ENCODE measurements around the gene ZNF629.

The ZNF629 gene

GRCh38 chr16:30774367-30775130 lies 12.5 kb downstream of the ZNF629 start:
- in situ Hi-C loops (cut with HindIII; ENCODE audit: low pct_ligation_motif_present, low pct_unique_long_range_greater_than_20kb, low sequenced_read_pairs): loop anchor here (25.0 kb wide), 1 partner anchor 113 kb away; the partner anchor contains the start of genes BCL7C and CTF1
- no peak for DNase-seq

DNA sequence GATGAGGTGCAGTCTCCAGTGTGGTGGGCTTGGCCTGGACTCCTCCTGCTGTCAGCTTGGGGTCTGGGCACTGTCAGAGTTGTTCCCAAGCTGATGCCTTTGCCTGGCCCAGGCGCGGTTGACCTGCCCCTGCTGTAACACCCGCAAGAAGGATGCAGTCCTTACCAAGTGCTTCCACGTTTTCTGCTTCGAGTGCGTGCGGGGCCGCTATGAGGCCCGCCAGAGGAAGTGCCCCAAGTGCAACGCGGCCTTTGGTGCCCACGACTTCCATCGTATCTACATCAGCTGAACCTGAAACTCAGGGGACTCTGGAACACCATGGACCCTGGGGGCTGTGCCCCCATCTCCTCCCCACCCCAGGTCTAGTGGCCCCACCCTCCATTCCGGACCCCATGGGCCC lies 13.2 kb downstream of the ZNF629 start:
- in situ Hi-C loops (cut with HindIII; ENCODE audit: low pct_ligation_motif_present, low pct_unique_long_range_greater_than_20kb, low sequenced_read_pairs): no loop called here
- DNase-seq: no peak

DNA sequence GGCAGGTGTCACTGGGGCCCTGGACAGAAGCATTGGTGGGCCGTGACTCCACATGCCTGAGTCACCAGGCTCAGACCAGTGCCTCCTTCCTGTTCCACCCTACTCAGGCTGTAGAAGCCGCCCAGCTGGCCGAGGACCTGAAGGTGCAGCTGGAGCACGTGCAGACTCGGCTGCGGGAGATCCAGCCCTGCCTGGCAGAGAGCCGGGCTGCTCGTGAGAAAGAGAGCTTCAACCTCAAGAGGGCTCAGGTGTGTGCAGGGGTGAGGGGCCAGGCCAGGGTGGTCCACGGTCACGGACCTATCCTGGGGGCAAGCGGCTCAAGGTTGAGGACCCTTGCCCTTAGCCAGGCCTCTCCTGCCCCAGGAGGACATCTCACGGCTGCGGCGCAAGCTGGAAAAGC lies 15.3 kb downstream of the ZNF629 start:
- in situ Hi-C loops (cut with HindIII; ENCODE audit: low pct_ligation_motif_present, low pct_unique_long_range_greater_than_20kb, low sequenced_read_pairs): no loop called here

DNA sequence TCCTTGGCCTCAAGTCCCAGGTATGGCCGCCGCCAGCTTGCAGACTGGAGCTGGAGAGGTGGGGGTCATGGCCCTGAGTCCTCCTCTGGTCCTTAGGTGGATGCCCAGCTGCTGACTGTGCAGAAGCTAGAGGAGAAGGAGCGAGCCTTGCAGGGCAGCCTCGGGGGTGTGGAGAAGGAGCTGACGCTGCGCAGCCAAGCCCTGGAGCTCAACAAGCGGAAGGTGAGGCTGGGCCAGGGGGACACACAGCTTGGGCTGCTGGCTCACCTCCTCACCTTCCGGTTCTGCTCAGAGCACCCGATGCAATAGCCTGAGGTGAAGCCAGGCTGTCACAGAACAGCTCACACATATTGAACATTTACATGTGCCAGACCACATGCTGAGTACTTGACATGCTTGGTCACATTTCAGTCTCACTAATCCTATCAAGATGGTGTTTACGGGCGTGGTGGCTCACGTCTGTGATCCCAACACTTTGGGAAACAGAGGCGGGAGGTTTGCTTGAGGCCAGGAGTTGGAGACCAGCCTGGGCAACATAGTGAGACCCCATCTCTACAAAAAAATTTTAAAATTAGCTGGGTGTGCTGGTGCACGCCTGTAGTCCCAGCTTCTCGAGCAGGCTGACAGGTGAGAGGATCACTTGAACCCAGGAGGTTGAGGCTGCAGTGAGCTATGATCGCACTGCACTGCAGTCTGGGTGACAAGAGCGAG lies 17.5 kb downstream of the ZNF629 start:
- in situ Hi-C loops (cut with HindIII; ENCODE audit: low pct_ligation_motif_present, low pct_unique_long_range_greater_than_20kb, low sequenced_read_pairs): no loop called here
- DNase-seq: no peak

More for the DNA sequence above, 15.3 kb downstream of the ZNF629 start:
- no peak for DNase-seq

DNA sequence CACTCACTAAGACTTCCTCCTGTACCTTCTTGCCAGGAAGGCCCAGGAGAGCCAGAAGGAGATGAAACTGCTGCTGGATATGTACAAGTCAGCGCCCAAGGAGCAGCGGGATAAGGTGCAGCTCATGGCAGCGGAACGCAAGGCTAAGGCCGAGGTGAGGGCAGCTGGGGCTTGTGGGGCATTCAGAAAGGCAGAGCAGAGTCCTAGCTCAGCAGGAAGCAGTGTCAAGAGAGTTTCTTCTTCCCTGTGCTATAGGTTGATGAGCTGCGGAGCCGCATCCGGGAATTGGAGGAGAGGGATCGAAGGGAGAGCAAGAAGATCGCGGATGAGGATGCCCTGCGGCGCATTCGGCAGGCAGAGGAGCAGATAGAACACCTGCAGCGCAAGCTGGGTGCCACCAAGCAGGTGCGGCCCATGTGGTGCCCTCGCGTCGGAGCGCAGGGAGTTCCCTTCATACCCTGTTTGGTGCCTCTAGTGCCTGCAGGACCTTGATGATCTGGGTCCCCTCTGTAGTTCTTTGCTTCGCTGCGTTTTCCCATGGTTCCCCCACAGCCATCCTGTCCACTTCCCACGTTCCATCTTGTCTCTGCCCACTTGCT lies 18.3 kb downstream of the ZNF629 start:
- in situ Hi-C loops (cut with HindIII; ENCODE audit: low pct_ligation_motif_present, low pct_unique_long_range_greater_than_20kb, low sequenced_read_pairs): no loop called here
- DNase-seq: no peak

GRCh38 chr16:30767767-30768465 lies 19.1 kb downstream of the ZNF629 start:
- DNase-seq: no peak
- in situ Hi-C loops (cut with HindIII; ENCODE audit: low pct_ligation_motif_present, low pct_unique_long_range_greater_than_20kb, low sequenced_read_pairs): no loop called here

- DNase-seq: no peak
- in situ Hi-C loops (cut with HindIII; ENCODE audit: low pct_ligation_motif_present, low pct_unique_long_range_greater_than_20kb, low sequenced_read_pairs): no loop called here
These were observed 20.1 kb downstream of the ZNF629 start for GRCh38 chr16:30766933-30767284.

- in situ Hi-C loops (cut with HindIII; ENCODE audit: low pct_ligation_motif_present, low pct_unique_long_range_greater_than_20kb, low sequenced_read_pairs): no loop called here
These were observed 20.6 kb downstream of the ZNF629 start for GRCh38 chr16:30766206-30766932.

DNA sequence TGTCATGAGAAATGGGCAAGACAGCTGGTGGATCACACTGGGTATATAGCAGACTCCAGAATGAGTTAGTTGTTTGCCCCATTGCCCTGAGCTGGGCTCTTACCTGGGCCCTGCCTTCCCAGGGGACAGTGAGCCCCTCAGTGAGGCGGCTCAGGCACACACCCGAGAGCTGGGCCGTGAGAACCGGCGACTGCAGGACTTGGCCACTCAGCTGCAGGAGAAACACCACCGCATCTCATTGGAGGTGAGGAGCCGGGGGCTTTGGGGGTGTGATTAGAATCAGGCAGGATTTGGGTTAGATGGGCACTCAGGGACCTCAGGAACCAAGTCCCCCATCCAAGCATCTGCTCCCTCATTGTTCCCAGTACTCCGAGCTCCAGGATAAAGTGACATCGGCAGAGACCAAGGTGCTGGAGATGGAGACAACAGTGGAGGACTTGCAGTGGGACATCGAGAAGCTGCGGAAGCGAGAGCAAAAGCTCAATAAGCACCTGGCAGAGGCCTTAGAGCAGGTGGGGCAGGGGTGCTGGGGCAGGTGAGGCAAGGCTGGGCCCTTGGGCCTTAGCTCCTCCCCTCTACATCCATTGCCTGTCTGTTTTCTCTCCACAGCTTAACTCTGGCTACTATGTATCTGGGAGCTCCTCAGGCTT lies 22.1 kb downstream of the ZNF629 start:
- in situ Hi-C loops (cut with HindIII; ENCODE audit: low pct_ligation_motif_present, low pct_unique_long_range_greater_than_20kb, low sequenced_read_pairs): no loop called here
- no peak for DNase-seq

More at GRCh38 chr16:30766206-30766932, 20.6 kb downstream of the ZNF629 start:
- no peak for DNase-seq

GRCh38 chr16:30764086-30764485 lies 22.9 kb downstream of the ZNF629 start:
- DNase-seq: no peak
- in situ Hi-C loops (cut with HindIII; ENCODE audit: low pct_ligation_motif_present, low pct_unique_long_range_greater_than_20kb, low sequenced_read_pairs): no loop called here

- DNase-seq: no peak
- in situ Hi-C loops (cut with HindIII; ENCODE audit: low pct_ligation_motif_present, low pct_unique_long_range_greater_than_20kb, low sequenced_read_pairs): no loop called here
These were observed 23.8 kb downstream of the ZNF629 start for GRCh38 chr16:30762991-30763725.

DNA sequence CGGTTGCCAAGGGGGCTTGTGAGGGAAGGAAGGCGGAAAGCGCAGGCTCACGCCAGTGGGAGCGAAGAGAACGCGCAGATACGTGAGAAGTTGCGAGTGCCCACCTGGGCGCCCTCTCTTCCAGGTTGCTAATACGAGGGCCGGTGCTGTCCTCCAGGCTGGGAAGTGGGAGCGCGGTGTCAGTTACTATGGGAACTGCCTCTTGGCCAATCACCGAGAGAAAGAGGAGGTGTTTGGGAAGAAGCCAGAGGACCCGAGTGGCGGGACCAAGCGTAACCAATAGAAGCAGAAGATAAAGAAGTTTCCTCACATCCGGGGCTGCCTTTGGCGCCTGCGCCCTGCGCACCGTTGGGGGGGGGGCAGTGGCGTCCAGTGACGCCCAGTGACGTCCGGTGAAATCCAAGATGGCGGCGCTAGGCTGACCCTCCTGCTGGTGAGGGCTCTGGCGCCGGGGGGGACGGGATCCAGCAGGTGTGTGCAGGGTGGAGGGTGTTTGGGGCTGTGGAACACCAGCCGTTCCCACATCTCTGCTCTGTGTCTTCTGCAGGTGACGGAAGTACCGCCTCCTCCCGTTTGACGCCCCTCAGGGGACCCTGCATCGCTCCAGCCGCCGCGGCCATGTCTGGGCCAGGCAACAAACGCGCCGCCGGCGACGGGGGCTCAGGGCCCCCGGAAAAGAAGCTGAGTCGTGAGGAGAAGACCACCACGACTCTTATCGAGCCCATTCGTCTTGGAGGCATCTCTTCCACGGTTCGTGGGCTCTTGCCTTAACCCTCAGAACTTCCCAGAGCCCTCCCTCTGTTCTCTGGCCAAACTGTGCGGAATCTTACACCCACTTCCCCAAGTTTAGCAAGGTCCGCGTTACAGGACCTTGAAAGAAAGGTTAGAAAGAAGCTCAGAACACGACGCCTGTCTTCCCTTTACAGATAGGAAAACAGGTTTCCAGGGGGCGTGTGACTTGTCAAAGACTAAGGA lies 24.8 kb downstream of the ZNF629 start, which contains the start of the genes CFAP119 and RNF40:
Gene CFAP119 (minus strand): TSS at position 135 of the 975 bp plus-strand sequence. CDS start 314 bp downstream, outside the sequence.
Gene RNF40 (plus strand): TSS at position 395 of the 975 bp plus-strand sequence. CDS start 224 bp downstream, at position 619.
- DNase-seq: peak; percentile 99
- in situ Hi-C loops (cut with HindIII; ENCODE audit: low pct_ligation_motif_present, low pct_unique_long_range_greater_than_20kb, low sequenced_read_pairs): no loop called here

DNA sequence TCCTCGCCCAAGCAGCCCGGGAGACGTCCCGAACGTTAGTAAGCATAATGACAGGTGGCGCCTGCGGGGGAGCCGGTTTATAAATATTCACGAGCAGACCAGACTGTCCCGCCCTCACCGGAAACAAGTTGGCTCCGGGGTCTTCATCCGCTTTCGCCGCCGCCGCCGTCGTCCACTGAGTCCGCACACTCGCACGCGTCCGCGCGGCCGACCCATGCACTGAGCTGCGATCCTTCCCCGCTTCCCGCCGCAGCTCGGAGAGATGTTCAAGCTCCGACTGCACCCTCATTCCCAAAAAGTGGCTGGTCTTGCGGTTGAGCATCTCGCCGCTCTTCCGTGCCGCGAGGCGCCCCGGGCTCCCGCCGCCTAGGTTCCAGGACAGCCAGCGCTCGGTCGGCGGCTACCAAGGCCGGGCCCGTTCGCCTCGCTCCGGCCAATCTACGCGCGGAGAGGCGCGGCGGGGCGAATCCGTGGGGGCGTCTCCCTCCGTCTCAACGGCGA lies 25.5 kb downstream of the ZNF629 start:
- in situ Hi-C loops (cut with HindIII; ENCODE audit: low pct_ligation_motif_present, low pct_unique_long_range_greater_than_20kb, low sequenced_read_pairs): no loop called here
- DNase-seq: peak; percentile 40

- DNase-seq: no peak
These were observed 26.2 kb downstream of the ZNF629 start for GRCh38 chr16:30760577-30761426.

DNA sequence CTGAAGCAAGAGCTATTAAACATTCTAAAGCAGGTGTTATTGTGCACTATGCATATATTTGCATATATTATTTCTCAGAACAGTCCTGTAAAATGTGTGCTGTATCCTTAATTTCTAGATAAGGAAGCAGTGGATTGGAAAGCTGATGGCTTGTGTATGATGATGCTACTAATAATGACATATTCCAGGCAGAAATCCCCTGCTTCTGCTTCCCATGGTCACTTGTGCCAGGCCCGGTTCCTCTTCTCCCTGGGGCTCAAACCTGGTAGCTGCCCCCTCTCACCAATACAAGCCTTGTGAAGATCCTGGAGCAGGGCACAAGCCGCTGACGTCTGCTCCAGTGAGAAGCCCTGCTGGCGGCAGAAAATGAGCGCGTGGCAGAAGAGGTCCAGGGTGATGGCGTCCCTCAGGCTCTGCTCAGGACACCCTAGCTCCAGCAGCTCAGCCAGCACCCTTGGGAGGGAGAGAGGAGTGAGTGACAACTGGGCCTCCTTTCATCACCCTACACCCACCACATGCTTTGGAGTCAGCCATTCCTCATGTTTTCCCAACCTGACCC lies 26.9 kb downstream of the ZNF629 start:
- DNase-seq: no peak
- in situ Hi-C loops (cut with HindIII; ENCODE audit: low pct_ligation_motif_present, low pct_unique_long_range_greater_than_20kb, low sequenced_read_pairs): no loop called here

More at GRCh38 chr16:30760577-30761426, 26.2 kb downstream of the ZNF629 start:
- in situ Hi-C loops (cut with HindIII; ENCODE audit: low pct_ligation_motif_present, low pct_unique_long_range_greater_than_20kb, low sequenced_read_pairs): no loop called here
